Tibial artery (tissue), 4 donors: Measurements from ENCODE around the gene IL17RA.

Source experiments
- DNase-seq, 2 donors: peaks; one replicate each; pipeline ENCODE4 v3.0.0-alpha.2; 2019
- H3K27ac ChIP-seq, 2 donors: fragments of 200-600 bp; sonication (generic) in 1 of 2; 1 replicate in 1 of 2; 2 replicates in 1 of 2; pipeline ENCODE4 v1.5.1; 2018 to 2019; ENCODE audit warnings: mild to moderate bottlenecking in 1 of 2
- H3K27me3 ChIP-seq, 2 donors: fragments of 200-600 bp; sonication (generic) in 1 of 2; one replicate each; pipeline versions ENCODE4 v1.5.1 to v1.6.0; 2016 to 2019
- H3K36me3 ChIP-seq, 3 donors: fragments of 200-600 bp; sonication (generic) in 2 of 3; one replicate each; pipeline ENCODE4 v1.5.1; 2016 to 2019; ENCODE audit warnings: mild to moderate bottlenecking in 2 of 3
- H3K4me1 ChIP-seq, 4 donors: fragments of 200-600 bp; sonication (generic) in 2 of 4; 1 replicate in 3 of 4; 2 replicates in 1 of 4; pipeline ENCODE4 v1.5.1; 2016 to 2019
- H3K4me3 ChIP-seq, 2 donors: fragments of 200-600 bp; sonication (generic) in 1 of 2; 1 replicate in 1 of 2; 2 replicates in 1 of 2; pipeline ENCODE4 v1.5.1; 2018 to 2019; ENCODE audit warnings: mild to moderate bottlenecking in 2 of 2
- H3K9me3 ChIP-seq, 3 donors: fragments of 200-600 bp; sonication (generic) in 1 of 3; one replicate each; pipeline ENCODE4 v1.5.1; 2016 to 2019
- CTCF ChIP-seq, 2 experiments: fragments of 200-600 bp in 1 of 2; fragments of 450-650 bp in 1 of 2; IDR thresholded peaks; one replicate each; pipeline ENCODE4 v1.5.1; 2017 to 2019; ENCODE audit warnings: antibody characterized with exemption in 2 of 2, mild to moderate bottlenecking in 1 of 2, moderate library complexity in 1 of 2
- intact Hi-C: fragments of 100-400 bp; cut with DNase I; formaldehyde crosslinking; loops from one replicate; pipeline ENCODE4 v1.15.0; 2023; ENCODE audit warnings: low total_unique reads

IL17RA gene

GRCh38 chr22:17074648-17075002 is 10.2 kb upstream of the IL17RA start:
- no peak for TF ChIP-seq CTCF (IDR thresholded peaks at IDR 0.05)
- no peak overlapping the region for H3K4me3 ChIP-seq
- H3K27ac ChIP-seq, result no peak overlapping the region
- no peaks in the 10 kb centered on the region for H3K9me3 ChIP-seq
- no peaks in the 10 kb centered on the region for H3K36me3 ChIP-seq
- intact Hi-C loops, result no loop called here
- peaks cover 0 to 3% (median 0%) of the 10 kb centered on the region in 4 donors for H3K4me1 ChIP-seq
- peaks cover 0 to 20% of the 10 kb centered on the region in 2 donors for H3K27me3 ChIP-seq
- DNase-seq, result no peak

GRCh38 chr22:17077255-17077654 is 7.5 kb upstream of the IL17RA start:
- Histone ChIP-seq H3K4me1 (peaks cover 0 to 3% (median 0%) of the 10 kb centered on the region in 4 donors), H3K9me3 (no peaks in the 10 kb centered on the region), H3K27me3 (peaks cover 0 to 20% of the 10 kb centered on the region in 2 donors), H3K36me3 (no peaks in the 10 kb centered on the region), H3K27ac (no peak overlapping the region), H3K4me3 (no peak overlapping the region)
- intact Hi-C loops, result no loop called here
- DNase-seq, result no peak
- no peak for TF ChIP-seq CTCF (IDR thresholded peaks at IDR 0.05)

- intact Hi-C loops, result no loop called here
- no peaks in the 10 kb centered on the region for H3K9me3 ChIP-seq
- H3K27ac ChIP-seq, result no peak overlapping the region
- no peaks in the 10 kb centered on the region for H3K36me3 ChIP-seq
- no peak for TF ChIP-seq CTCF (IDR thresholded peaks at IDR 0.05)
- H3K27me3 ChIP-seq, result peaks cover 0 to 20% of the 10 kb centered on the region in 2 donors
- no peak for DNase-seq
- H3K4me1 ChIP-seq, result peaks cover 0 to 11% (median 0%) of the 10 kb centered on the region in 4 donors
- no peak overlapping the region for H3K4me3 ChIP-seq
These were observed 5.2 kb upstream of the IL17RA start for GRCh38 chr22:17079572-17079971.

- H3K27ac ChIP-seq, result no peak overlapping the region
- no peaks in the 10 kb centered on the region for H3K9me3 ChIP-seq
- no peaks in the 10 kb centered on the region for H3K36me3 ChIP-seq
- intact Hi-C loops, result loop anchor here (5.0 kb wide), 1 partner anchor 74 kb away; the partner anchor contains the start of gene HDHD5
- peaks cover 0 to 2% of the 10 kb centered on the region in 2 donors for H3K27me3 ChIP-seq
- TF ChIP-seq CTCF (IDR thresholded peaks at IDR 0.05), result no peak
- peak in 1 of 2 donors; percentile 1 for DNase-seq
- peaks cover 0 to 26% (median 11%) of the 10 kb centered on the region in 4 donors for H3K4me1 ChIP-seq
- no peak overlapping the region for H3K4me3 ChIP-seq
These were observed 1.5 kb upstream of the IL17RA start for GRCh38 chr22:17083255-17083654.

- Histone ChIP-seq H3K27ac (peak overlapping the region in 1 of 2 donors; percentile 89), H3K4me1 (peaks cover 0 to 26% (median 11%) of the 10 kb centered on the region in 4 donors), H3K4me3 (peak overlapping the region; percentile 71 to 84), H3K27me3 (no peaks in the 10 kb centered on the region), H3K36me3 (no peaks in the 10 kb centered on the region), H3K9me3 (no peaks in the 10 kb centered on the region)
- intact Hi-C loops, result loop anchor here (5.0 kb wide), 1 partner anchor 73 kb away; the partner anchor contains the start of gene HDHD5
- TF ChIP-seq CTCF (IDR thresholded peaks at IDR 0.05), result no peak
- peak; percentile 23 to 66 for DNase-seq
These were observed 874 bp upstream of the IL17RA start for GRCh38 chr22:17083811-17084441.
